Mesenteric fat pad (tissue), 1 donor: Measurements from ENCODE around the gene CEACAM3. TPM values are rescaled to one million over a fixed set of nuclear protein-coding genes. Genes with fewer than 3 reads are reported as not detected.

Source experiments
- DNase-seq: peaks from one replicate; pipeline ENCODE4 v3.0.0-alpha.2; 2020; ENCODE audit warnings: low spot score
- total RNA-seq: library from RNA; stranded (reverse); fragmentation: NEBNext Ultra II Directional; extraction: Animal tissue kit (Norgen Biotek cat#: 25700); gene quantifications from one replicate; pipeline ENCODE4 v1.2.1, GENCODE V29; 2021
- donor health status: DM: yes; HTN: yes; CAD: no.

The CEACAM3 gene
- total RNA-seq, 1 donor from 2014 or later: 1.6 TPM

GRCh38 chr19:41792513-41793413 is 3.6 kb upstream of the CEACAM3 start:
- no peak for DNase-seq

GRCh38 chr19:41793414-41793727 is 3.0 kb upstream of the CEACAM3 start:
- no peak for DNase-seq

GRCh38 chr19:41795031-41795461 is 1.3 kb upstream of the CEACAM3 start:
- no peak for DNase-seq

- DNase-seq: no peak
Observed at GRCh38 chr19:41796901-41797300, 514 bp downstream of the CEACAM3 start.

- DNase-seq: no peak
Observed at GRCh38 chr19:41799444-41800000, 3.1 kb downstream of the CEACAM3 start.

GRCh38 chr19:41801031-41801430 is 4.6 kb downstream of the CEACAM3 start:
- DNase-seq: no peak

GRCh38 chr19:41801792-41802211 is 5.4 kb downstream of the CEACAM3 start:
- DNase-seq: no peak

- DNase-seq: no peak
Observed at GRCh38 chr19:41802770-41803169, 6.4 kb downstream of the CEACAM3 start.

GRCh38 chr19:41804336-41804735 is 7.9 kb downstream of the CEACAM3 start:
- DNase-seq: no peak

GRCh38 chr19:41807176-41807575 is 10.8 kb downstream of the CEACAM3 start:
- DNase-seq: peak; percentile 53

GRCh38 chr19:41808663-41809566 is 12.5 kb downstream of the CEACAM3 start:
- peak; percentile 72 for DNase-seq

GRCh38 chr19:41810301-41810700 is 13.9 kb downstream of the CEACAM3 start:
- peak; percentile 67 for DNase-seq

GRCh38 chr19:41811036-41811435 is 14.6 kb downstream of the CEACAM3 start:
- DNase-seq: peak; percentile 85

- peak; percentile 67 for DNase-seq
Observed at GRCh38 chr19:41811981-41812380, 15.6 kb downstream of the CEACAM3 start.

- peak; percentile 39 for DNase-seq
Observed at GRCh38 chr19:41813911-41814310, 17.5 kb downstream of the CEACAM3 start.

GRCh38 chr19:41815301-41815700 is 18.9 kb downstream of the CEACAM3 start:
- peak; percentile 20 for DNase-seq

- no peak for DNase-seq
Observed at GRCh38 chr19:41816761-41817160, 20.4 kb downstream of the CEACAM3 start.

- DNase-seq: peak; percentile 3
Observed at GRCh38 chr19:41821003-41821735, 24.8 kb downstream of the CEACAM3 start.

- DNase-seq: peak; percentile 64
Observed at GRCh38 chr19:41837981-41838708, 41.8 kb downstream of the CEACAM3 start.

- peak; percentile 30 for DNase-seq
Observed at GRCh38 chr19:41839211-41839610, 42.8 kb downstream of the CEACAM3 start.
